NCI-H1048 (cell line): ENCODE results near the gene LRP5.
"Not testable (repeated sequence)": the region's sequence is repeated elsewhere in the genome, so short reads cannot be mapped to it uniquely, and the experiment has no call there.

Source experiments
- DNase-seq: peaks from one replicate; lab custom pipeline; 2025; lab: John Stamatoyannopoulos, UW

Gene LRP5

DNA sequence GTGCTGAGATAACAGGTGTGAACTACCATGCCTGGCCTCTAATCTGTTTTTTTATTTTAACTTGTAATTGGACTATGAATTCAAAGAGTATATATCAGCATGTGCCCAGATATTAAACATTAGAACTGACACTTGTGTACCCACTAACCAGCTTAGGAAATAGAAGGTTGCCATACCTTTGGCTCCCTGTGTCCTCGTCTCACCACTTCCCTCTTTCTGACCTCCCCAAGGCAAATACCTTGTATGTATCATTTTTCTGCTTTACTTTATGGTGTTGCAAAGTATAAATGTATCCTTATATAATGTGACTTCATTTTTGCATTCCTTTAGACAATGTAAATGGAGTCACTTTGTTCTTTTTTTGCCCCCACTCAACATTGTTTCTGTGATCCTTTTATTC is 157.3 kb downstream of the LRP5 start:
- DNase-seq = no peak

DNA sequence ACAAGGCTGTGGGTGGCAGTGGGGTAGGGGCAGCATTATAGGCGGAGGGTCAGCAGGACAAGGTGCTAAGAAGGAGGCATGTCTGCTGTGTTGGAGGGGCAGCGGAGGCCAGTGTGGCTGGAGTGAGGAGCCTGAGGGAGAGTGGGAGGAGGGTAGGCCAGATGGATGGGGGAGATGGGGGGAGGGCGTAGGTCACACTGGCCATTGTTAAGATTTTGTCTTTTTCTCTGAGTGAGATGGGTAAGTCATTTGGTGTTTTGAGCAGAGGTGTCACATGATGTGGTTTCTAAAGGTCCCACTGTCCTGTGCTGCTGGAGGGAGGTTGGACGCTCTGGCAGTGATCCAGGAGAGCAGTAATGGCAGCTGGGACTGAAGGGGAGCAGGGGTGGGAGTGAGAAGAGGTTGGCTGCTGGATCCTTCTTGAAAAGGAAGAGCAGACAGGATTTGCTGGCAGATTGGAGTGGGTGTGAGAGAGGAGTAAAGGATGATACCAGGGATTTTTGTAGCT is 158.0 kb downstream of the LRP5 start:
- no peak for DNase-seq

DNA sequence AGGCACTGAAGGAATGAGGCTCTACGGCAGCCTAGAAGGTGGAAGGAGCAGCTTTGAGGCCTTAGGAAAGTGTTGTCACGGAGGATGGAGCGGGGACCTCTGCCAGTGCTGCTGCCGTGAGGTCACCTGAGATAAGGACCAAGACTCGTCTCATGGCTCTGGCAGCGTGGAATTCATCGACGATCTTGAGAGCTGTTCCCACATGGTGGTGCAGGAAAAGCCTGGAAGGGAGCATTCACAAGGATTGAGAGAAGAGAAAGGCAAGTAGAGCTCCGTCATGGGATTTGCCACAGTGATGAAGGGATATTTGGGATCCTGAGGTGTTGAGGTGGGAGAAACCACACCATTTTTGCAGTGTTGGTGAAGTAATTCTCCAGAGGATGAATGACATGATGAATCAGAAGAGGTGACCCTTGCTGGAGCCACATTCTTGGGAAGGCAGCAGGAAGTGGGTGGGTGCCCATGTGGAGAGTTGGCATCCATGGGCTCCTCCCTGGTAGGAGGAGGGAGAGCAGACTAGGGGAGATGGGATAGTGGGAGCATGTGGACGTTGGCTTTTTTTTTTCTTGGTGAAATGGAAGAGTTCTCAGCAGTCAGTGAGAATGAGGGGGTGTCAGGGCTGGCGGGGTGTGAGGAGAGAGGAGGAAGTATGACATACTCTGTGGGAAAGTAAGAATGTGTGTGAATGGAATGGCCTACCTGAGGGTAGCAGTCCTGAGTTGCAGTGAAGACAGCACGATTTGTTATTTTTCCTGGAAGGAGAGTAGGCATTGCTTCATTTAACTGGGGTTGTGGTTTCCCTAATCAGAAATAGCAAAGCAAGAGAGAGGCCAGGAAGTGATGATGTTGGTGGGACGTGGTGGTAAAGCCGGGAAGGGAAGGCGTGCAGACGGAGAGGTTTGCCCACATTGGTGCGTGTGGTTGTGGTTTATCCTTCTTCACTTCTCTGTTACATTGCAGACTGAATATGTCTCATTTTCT is 159.3 kb downstream of the LRP5 start:
- DNase-seq = no peak

DNA sequence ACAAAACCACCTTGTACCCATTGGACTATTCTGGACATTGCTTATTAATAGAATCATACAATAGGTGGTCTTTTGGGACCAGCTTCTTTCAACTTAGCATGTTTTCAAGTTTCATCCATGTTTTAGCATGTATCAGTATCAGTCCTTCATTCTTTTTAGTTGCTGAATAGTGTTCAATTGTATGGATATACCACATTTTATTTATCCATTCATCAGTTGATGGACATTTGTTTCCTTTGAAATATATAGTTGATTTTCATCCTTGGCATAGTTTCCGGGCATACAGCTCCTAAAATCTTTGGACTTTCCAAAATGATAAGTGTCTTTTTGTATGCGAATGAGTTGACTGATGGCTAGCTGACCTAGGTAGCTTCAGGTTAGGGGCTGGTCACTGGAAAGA is 160.4 kb downstream of the LRP5 start:
- DNase-seq = no peak

DNA sequence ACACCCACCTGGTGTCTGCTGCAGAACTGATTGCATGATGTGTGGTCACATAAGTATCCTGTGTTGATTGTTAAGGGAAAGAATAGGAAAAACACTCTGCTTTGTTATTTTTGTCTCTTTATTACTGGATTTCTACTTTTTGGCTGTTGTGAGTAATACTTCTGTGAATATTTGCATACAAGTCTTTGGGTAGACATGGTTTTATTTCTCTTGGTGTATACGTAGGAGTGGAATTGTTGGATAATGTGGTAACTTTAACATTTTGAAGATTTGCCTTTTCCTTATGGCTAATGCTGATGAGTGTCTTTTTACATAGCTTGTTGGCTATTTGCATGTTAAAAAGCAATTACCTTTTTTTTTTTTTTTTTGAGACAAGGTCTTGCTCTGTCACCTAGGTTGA is 161.3 kb downstream of the LRP5 start:
- no peak for DNase-seq

DNA sequence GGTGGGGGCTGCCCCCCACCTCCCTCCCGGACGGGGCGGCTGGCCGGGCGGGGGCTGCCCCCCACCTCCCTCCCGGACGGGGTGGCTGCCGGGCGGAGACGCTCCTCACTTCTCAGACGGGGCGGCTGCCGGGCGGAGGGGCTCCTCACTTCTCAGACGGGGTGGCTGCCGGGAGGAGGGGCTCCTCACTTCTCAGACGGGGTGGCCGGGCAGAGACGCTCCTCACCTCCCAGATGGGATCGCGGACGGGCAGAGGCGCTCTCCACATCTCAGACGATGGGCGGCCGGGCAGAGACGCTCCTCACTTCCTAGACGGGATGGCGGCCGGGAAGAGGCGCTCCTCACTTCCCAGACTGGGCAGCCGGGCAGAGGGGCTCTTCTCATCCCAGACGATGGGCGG is 163.2 kb downstream of the LRP5 start:
- not testable (repeated sequence) for DNase-seq

DNA sequence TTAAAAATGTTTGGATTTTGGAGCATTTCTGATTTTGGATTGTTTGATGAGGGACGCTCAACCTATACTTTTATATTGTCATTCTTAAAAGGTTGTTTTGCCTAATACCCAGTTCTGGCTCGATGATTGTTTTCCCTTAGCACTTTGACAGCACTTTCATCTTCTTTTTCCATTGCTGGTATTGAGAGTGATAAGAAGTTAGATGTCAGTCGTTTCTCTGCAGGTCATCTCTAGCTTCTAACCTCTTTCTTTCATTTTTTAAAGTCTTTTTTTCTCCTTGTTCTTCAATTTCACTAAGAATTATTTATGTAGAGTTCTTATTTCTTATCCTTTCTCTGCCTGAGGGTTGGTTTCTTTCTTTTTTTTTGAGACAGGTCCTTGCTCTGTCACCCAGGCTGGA is 167.0 kb downstream of the LRP5 start:
- no peak for DNase-seq

DNA sequence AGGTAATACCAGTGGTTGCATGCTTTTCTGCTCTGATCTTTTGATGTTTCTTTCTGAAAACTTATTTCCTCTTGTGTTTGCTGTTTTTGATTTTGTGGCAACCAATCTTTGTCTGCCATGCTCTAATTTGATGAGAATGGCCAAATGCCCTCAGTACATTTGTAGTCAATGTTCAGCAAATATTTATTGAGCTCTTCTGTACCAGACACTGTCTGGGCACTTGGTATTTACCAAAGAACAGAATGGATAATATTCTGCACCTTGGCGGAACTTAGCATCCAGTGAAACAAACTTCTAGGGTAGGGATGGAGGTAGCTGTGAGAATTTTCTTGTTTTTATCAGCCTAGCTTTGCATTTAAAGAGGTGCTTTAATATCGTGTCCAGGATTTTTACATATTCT is 167.8 kb downstream of the LRP5 start:
- DNase-seq = no peak

DNA sequence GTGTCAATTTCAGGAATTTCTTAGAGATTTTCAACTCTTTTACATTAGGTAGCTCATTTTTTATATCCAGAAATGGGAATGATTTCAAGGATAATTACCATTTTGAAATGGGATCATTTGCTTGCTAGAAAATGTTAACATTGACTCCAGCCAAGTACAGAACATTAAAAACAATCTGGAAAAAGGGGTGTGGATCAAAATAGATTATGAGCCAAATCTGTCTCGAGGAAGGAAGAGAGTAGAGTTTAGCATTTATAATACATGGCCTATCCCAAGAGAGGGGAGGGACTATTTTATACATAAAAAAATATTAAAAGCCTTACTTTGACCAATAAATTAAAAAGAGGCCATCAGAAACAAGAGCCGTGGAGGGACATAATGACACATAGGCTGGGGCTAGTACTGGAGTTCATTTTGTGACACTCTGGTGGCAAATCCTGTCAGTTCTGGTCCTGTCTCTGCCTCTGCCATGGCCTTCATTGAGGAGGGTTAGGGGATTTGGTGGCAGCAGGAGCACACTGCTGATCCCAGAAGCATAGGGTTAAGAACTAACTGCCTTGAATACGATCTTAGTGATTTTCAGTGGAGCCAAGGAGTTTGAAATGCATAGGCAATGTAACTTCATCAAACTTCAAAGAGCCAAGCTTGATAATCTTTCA is 168.6 kb downstream of the LRP5 start:
- DNase-seq = no peak

DNA sequence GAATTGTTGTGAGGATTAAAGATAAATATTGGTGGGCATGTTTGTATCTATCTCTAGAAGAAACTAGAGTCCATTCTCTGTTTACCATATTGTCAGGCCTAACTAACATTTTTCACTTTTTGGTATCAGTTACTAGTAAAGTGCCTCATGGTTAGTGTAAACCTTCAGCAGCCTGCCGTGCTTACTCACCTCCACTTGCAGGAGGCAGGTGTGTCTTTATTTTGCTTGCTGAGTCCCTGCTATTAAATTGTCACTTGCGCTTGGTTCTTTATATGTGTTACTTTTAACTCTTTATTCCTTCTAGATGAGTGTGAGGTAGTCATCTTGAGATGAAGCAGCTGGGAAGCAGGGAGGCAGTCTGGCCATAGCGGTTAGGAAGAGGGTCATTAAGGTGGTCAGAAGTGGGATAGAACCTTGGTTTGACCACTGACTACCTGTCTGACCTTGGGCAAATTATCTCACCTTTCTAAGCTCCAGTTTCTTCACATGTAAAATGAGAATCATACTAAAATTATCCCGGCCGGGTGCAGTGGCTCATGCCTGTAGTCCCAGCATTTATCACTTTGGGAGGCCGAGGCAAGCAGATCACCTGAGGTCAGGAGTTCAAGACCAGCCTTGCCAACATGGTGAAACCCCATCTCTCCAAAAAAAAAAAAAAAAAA is 169.3 kb downstream of the LRP5 start:
- no peak for DNase-seq

DNA sequence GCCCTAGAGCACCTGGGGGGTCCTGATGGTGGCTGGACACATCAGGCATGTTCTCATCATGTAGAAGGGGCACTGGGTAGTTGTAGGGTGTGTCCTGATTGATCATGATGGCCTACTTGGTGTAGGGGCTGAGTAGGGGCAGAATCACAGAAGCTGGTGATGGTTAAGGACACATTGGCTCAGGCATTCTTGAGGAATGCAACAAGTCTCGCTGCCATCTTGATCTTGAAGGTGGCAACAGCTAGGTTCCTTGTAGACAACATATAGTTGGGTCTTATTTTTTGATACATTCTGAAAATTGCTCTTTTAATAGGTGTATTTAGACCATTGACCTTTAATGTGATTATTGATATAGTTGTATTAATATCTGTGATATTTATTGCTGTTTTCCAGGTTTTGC is 176.2 kb downstream of the LRP5 start:
- DNase-seq = no peak

DNA sequence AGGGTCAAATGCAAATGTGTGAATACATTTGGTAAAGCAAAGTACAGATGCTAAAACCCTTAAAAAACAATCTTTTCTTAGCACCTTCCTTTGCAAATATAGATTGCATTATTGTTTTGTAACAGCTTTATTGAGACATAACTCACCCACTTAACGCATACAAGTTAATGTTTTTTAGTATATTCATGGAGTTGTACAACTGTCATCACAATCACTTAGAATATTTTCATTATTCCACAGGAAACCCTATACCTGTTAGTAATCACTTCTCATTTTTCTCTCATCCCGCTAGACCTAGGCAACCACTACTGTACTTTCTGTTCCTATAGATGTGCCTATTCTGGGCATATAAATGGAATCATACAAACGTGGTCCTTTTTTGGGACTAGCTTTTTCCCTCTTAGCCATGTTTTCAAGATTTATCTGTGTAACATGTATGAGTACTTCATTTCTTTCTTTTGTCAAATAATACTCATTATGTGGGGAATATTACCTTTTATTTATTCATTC is 182.9 kb downstream of the LRP5 start:
- DNase-seq = no peak

DNA sequence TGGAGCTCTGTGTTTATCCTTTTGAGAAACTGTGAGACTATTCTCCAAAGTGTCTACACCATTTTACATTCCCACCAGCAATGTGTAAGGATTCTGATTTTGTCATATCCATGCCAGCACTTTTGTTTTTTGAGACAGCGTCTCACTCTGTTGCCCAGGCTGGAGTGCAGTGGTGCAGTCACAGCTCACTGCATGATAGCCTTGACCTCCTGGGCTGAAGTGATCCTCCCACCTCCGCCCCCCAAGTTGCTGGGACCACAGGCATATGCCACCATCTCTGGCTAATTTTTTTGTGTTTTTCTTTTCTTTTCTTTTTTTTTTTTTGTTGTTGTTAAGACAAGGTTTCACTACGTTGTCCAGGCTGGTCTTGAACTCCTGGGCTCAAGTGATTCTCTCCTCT is 183.5 kb downstream of the LRP5 start:
- no peak for DNase-seq

DNA sequence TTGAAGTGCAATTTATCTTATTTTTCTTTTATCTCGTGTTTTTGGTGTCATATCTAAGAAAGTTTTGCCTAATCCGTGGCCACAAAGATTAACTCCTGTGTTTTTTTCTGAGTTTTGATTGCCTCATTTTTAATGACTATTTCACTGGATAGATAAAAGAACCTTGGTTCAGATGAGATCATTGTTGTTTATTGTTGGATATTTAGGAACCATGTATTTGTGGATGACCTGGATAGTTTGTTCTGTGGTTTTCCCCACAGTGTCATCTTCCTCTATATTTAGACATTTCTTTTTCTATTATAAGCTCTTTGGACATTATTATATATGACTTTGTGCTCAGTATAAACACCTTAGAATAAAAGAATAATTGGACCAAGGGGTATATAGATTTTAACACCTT is 185.4 kb downstream of the LRP5 start:
- DNase-seq = no peak

DNA sequence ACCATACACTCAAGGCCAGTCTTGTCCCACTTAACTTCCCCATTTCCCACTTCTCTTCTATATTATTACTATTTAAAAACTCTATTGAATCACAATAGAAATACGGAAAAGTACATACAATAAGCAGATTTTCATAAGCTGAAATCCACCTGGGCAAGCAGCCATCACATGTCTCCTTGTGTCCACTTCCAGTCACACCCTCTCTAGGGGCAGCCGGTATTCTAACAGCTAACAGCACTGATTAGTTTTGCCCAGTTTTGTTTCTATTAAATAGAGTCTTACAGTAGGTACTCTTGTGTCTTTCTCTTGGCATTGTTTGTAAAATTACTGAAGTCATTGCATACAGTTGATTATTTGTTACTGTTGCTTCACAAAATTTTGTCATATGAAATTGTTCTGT is 185.9 kb downstream of the LRP5 start:
- DNase-seq = no peak
